H9 (cell line): ENCODE results near the gene SHB. TPM values are rescaled to one million over a fixed set of nuclear protein-coding genes. Genes with fewer than 3 reads are reported as not detected.

Experiments used
- DNase-seq: peaks from one replicate; pipeline ENCODE4 v3.0.0-alpha.2; 2017
- H2AFZ ChIP-seq: one replicate; pipeline ENCODE4 v1.6.1; 2013; ENCODE audit warnings: mild to moderate bottlenecking, low read length, control low read depth, moderate library complexity
- H2AK5ac ChIP-seq: 2 replicates; pipeline ENCODE4 v1.6.1; 2013; ENCODE audit warnings: low read length, control low read depth, mixed read lengths; ENCODE audit not compliant: insufficient read length
- H2BK120ac ChIP-seq: one replicate; pipeline ENCODE4 v1.6.1; 2013; ENCODE audit warnings: low read depth, mild to moderate bottlenecking, low read length, control low read depth, inconsistent platforms; ENCODE audit not compliant: poor library complexity, severe bottlenecking
- H2BK12ac ChIP-seq: 2 replicates; pipeline ENCODE4 v1.6.1; 2013; ENCODE audit warnings: low read length, control low read depth, mixed read lengths, low read depth; ENCODE audit not compliant: insufficient read length
- H2BK15ac ChIP-seq: 2 replicates; pipeline ENCODE4 v1.6.1; 2013; ENCODE audit warnings: low read depth, low read length, control low read depth
- H2BK20ac ChIP-seq: one replicate; pipeline ENCODE4 v1.6.1; 2013; ENCODE audit warnings: low read depth, mild to moderate bottlenecking, low read length, control low read depth, inconsistent platforms; ENCODE audit not compliant: poor library complexity, severe bottlenecking
- H2BK5ac ChIP-seq: 2 replicates; pipeline ENCODE4 v1.6.1; 2013; ENCODE audit warnings: low read length, control low read depth, mixed read lengths; ENCODE audit not compliant: insufficient read length
- H3K14ac ChIP-seq: 2 replicates; pipeline ENCODE4 v1.6.1; 2013; ENCODE audit warnings: low read length, control low read depth; ENCODE audit not compliant: insufficient read depth
- H3K18ac ChIP-seq: 2 replicates; pipeline ENCODE4 v1.6.1; 2013; ENCODE audit warnings: low read depth, mild to moderate bottlenecking, mixed read lengths, low read length, control low read depth; ENCODE audit not compliant: insufficient read length
- H3K23ac ChIP-seq: 2 replicates; pipeline ENCODE4 v1.6.1; 2013; ENCODE audit warnings: low read length, control low read depth, mixed read lengths, low read depth; ENCODE audit not compliant: insufficient read length
- H3K23me2 ChIP-seq: 2 replicates; pipeline ENCODE4 v1.6.1; 2013; ENCODE audit warnings: low read depth, mild to moderate bottlenecking, mixed read lengths, low read length, control low read depth; ENCODE audit not compliant: insufficient read length, poor library complexity, severe bottlenecking
- H3K27ac ChIP-seq: 2 replicates; pipeline ENCODE4 v1.5.1; 2013; ENCODE audit warnings: low read length, control low read depth, mixed read lengths, low read depth; ENCODE audit not compliant: insufficient read length
- H3K27me3 ChIP-seq: 2 replicates; pipeline ENCODE4 v1.6.1; 2013; ENCODE audit warnings: low read length, control low read depth, inconsistent platforms; ENCODE audit not compliant: insufficient read depth
- H3K4ac ChIP-seq: 2 replicates; pipeline ENCODE4 v1.6.1; 2013; ENCODE audit warnings: low read depth, mild to moderate bottlenecking, control low read depth, inconsistent platforms, low read length, moderate library complexity
- H3K4me1 ChIP-seq: 2 replicates; pipeline ENCODE4 v1.6.1; 2013; ENCODE audit warnings: low read length, control low read depth, inconsistent platforms; ENCODE audit not compliant: insufficient read depth
- H3K4me2 ChIP-seq: 2 replicates; pipeline ENCODE4 v1.6.1; 2013; ENCODE audit warnings: low read length, control low read depth, mixed read lengths; ENCODE audit not compliant: insufficient read length, insufficient read depth
- H3K56ac ChIP-seq: 2 replicates; pipeline ENCODE4 v1.6.1; 2013; ENCODE audit warnings: low read depth, mild to moderate bottlenecking, mixed read lengths, low read length, control low read depth; ENCODE audit not compliant: insufficient read length
- H3K79me1 ChIP-seq: 2 replicates; pipeline ENCODE4 v1.6.1; 2013; ENCODE audit warnings: low read depth, mild to moderate bottlenecking, moderate library complexity, low read length, control low read depth, inconsistent platforms; ENCODE audit not compliant: insufficient read depth, poor library complexity, severe bottlenecking
- H3K79me2 ChIP-seq: 2 replicates; pipeline ENCODE4 v1.6.1; 2013; ENCODE audit warnings: low read length, control low read depth, inconsistent platforms; ENCODE audit not compliant: insufficient read depth
- H3K9ac ChIP-seq: 2 replicates; pipeline ENCODE4 v1.6.1; 2013; ENCODE audit warnings: low read length, control low read depth, mixed read lengths; ENCODE audit not compliant: insufficient read length; ENCODE audit errors: extremely low read depth
- H3K9me3 ChIP-seq: one replicate; pipeline ENCODE4 v1.6.1; 2013; ENCODE audit warnings: low read depth, low read length, inconsistent platforms; ENCODE audit not compliant: control insufficient read depth
- H3T11ph ChIP-seq: one replicate; pipeline ENCODE4 v1.6.1; 2013; ENCODE audit warnings: mild to moderate bottlenecking, low read length, control low read depth, inconsistent platforms
- H4K20me1 ChIP-seq: one replicate; pipeline ENCODE4 v1.6.1; 2013; ENCODE audit not compliant: control insufficient read depth, insufficient read length, insufficient read depth
- H4K5ac ChIP-seq: 2 replicates; pipeline ENCODE4 v1.6.1; 2013; ENCODE audit warnings: low read depth, mild to moderate bottlenecking, mixed read lengths, low read length, control low read depth; ENCODE audit not compliant: insufficient read length
- H4K8ac ChIP-seq: replicated peaks from 2 replicates; pipeline ENCODE4 v1.6.1; 2013; ENCODE audit warnings: low read length, control low read depth, mixed read lengths, low read depth; ENCODE audit not compliant: insufficient read length
- H4K91ac ChIP-seq: 2 replicates; pipeline ENCODE4 v1.6.1; 2013; ENCODE audit warnings: low read depth, mild to moderate bottlenecking, moderate library complexity, mixed read lengths, low read length, control low read depth; ENCODE audit not compliant: insufficient read length
- H3K27ac Mint-ChIP-seq, 3 experiments: 2 replicates in 2 of 3; 3 replicates in 1 of 3; pipeline ENCODE4 v1.8.0; 2020 to 2021; ENCODE audit warnings: mixed read lengths in 3 of 3, mild to moderate bottlenecking in 1 of 3, moderate library complexity in 1 of 3
- H3K27me3 Mint-ChIP-seq: 2 replicates; pipeline ENCODE4 v1.8.0; 2021; ENCODE audit warnings: low read depth, mild to moderate bottlenecking, moderate library complexity, mixed read lengths
- H3K36me3 Mint-ChIP-seq, 3 experiments: 2 replicates in 2 of 3; 3 replicates in 1 of 3; pipeline ENCODE4 v1.8.0; 2020 to 2021; ENCODE audit warnings: low read depth in 3 of 3, mixed read lengths in 3 of 3; ENCODE audit not compliant: insufficient read depth in 1 of 3
- H3K4me1 Mint-ChIP-seq, 2 experiments: 2 replicates each; pipeline ENCODE4 v1.8.0; 2020; ENCODE audit warnings: mixed read lengths in 2 of 2
- H3K4me3 Mint-ChIP-seq, 2 experiments: 2 replicates in 1 of 2; 3 replicates in 1 of 2; pipeline ENCODE4 v1.8.0; 2020 to 2021; ENCODE audit warnings: mild to moderate bottlenecking in 2 of 2, mixed read lengths in 2 of 2, moderate library complexity in 1 of 2
- H3K9me3 Mint-ChIP-seq, 2 experiments: 2 replicates in 1 of 2; 3 replicates in 1 of 2; pipeline ENCODE4 v1.8.0; 2020; ENCODE audit warnings: mild to moderate bottlenecking in 2 of 2, mixed read lengths in 2 of 2, moderate library complexity in 1 of 2
- CTCF ChIP-seq: fragments of 200-600 bp; sonication (generic); conservative IDR thresholded peaks from 3 replicates; pipeline ENCODE4 v1.8.0; 2021; ENCODE audit warnings: antibody characterized with exemption, mild to moderate bottlenecking
- WGBS: extraction: QIAGEN DNeasy Blood & Tissue Kit; methylation state at CpG from one replicate; pipeline ENCODE4 v1.1.7; 2013; ENCODE audit warnings: missing lambda C conversion rate, low lambda C conversion rate, mixed read lengths; ENCODE audit not compliant: insufficient read length; ENCODE audit errors: extremely low coverage; 5-methylcytosine and 5-hydroxymethylcytosine counted together
- total RNA-seq: library from RNA; stranded (reverse); gene quantifications from 2 replicates; pipeline ENCODE4 v1.2.1, GENCODE V29; 2021

SHB gene
- total RNA-seq, 1 experiment from 2014 or later = 14.6 TPM

GRCh38 chr9:38047301-38048251, 21.5 kb downstream of the SHB start:
- Histone ChIP-seq H3K18ac (peak overlapping the region; percentile 41), H2BK12ac (no peak overlapping the region), H2BK5ac (no peak overlapping the region), H2BK120ac (no peak overlapping the region), H4K91ac (peak overlapping the region; percentile 44), H3K9ac (peak overlapping the region; percentile 50), H3K4me2 (peak overlapping the region; percentile 16), H2BK15ac (no peak overlapping the region), H3K14ac (peak overlapping the region; percentile 1), H3K23me2 (no peaks in the 10 kb centered on the region), H4K5ac (peak overlapping the region; percentile 76), H3K56ac (no peak overlapping the region), H4K8ac (peak overlapping the region; percentile 12), H3K27me3 (no peaks in the 10 kb centered on the region), H2BK20ac (no peak overlapping the region), H3T11ph (no peak overlapping the region), H3K79me2 (no peaks in the 10 kb centered on the region), H3K9me3 (no peaks in the 10 kb centered on the region), H2AK5ac (peak overlapping the region; percentile 10), H3K27ac (peak overlapping the region; percentile 94), H3K23ac (no peak overlapping the region), H2AFZ (no peak overlapping the region), H3K4me1 (peaks cover 11% of the 10 kb centered on the region; the same call in 1 of the 2 replicates), H4K20me1 (no peaks in the 10 kb centered on the region), H3K79me1 (no peaks in the 10 kb centered on the region), H3K4ac (no peak overlapping the region; the same call in 1 of the 2 replicates)
- Mint-ChIP-seq H3K36me3 (peaks cover 2 to 3% (median 3%) of the 10 kb centered on the region in 3 experiments; a peak in 4 of 7 replicates), H3K27me3 (no peaks in the 10 kb centered on the region; the same call in none of the 2 replicates), H3K4me1 (peaks cover 52 to 54% of the 10 kb centered on the region in 2 experiments), H3K27ac (peak overlapping the region; percentile 83 to 99 (median 97)), H3K4me3 (peak overlapping the region; percentile 52 to 70), H3K9me3 (no peaks in the 10 kb centered on the region)
- peak; percentile 90 for DNase-seq
- WGBS = no CpG with 5 or more reads among the region's 15 CpGs
- no peak for TF ChIP-seq CTCF
